Liver (tissue), 9 donors: ENCODE data around the gene CDH13. TPM values are rescaled to one million over a fixed set of nuclear protein-coding genes. Genes with fewer than 3 reads are reported as not detected.

Experiments
- DNase-seq: peaks from one replicate; pipeline ENCODE4 v3.0.0-alpha.2; 2017; ENCODE audit warnings: low spot score
- H3K27ac ChIP-seq, 2 donors: one replicate each; pipeline ENCODE4 v1.7.0; 2013; ENCODE audit warnings: inconsistent platforms in 2 of 2, low read length in 2 of 2, control low read depth in 1 of 2, low read depth in 1 of 2, mild to moderate bottlenecking in 1 of 2
- H3K27me3 ChIP-seq, 4 donors: one replicate each; pipeline versions ENCODE4 v1.6.1 to v1.7.0; 2013; ENCODE audit warnings: low read length in 3 of 4, inconsistent platforms in 1 of 4, mild to moderate bottlenecking in 1 of 4, moderate library complexity in 1 of 4; ENCODE audit not compliant: control insufficient read depth in 4 of 4, insufficient read depth in 4 of 4
- H3K36me3 ChIP-seq, 4 donors: one replicate each; pipeline versions ENCODE4 v1.6.1 to v1.7.0; 2013; ENCODE audit warnings: low read length in 3 of 4, mild to moderate bottlenecking in 3 of 4, low read depth in 1 of 4, moderate library complexity in 1 of 4; ENCODE audit not compliant: control insufficient read depth in 4 of 4, insufficient read depth in 3 of 4
- H3K4me1 ChIP-seq, 4 donors: one replicate each; pipeline versions ENCODE4 v1.6.1 to v1.7.0; 2013; ENCODE audit warnings: low read length in 3 of 4, mild to moderate bottlenecking in 3 of 4, moderate library complexity in 1 of 4; ENCODE audit not compliant: control insufficient read depth in 4 of 4, insufficient read depth in 4 of 4
- H3K4me3 ChIP-seq, 3 donors: one replicate each; pipeline versions ENCODE4 v1.6.1 to v1.7.0; 2013; ENCODE audit warnings: low read length in 3 of 3, control low read depth in 1 of 3, low read depth in 1 of 3, mild to moderate bottlenecking in 1 of 3
- H3K9ac ChIP-seq, 2 donors: one replicate each; pipeline ENCODE4 v1.7.0; 2013; ENCODE audit warnings: low read length in 2 of 2, mild to moderate bottlenecking in 2 of 2, moderate library complexity in 2 of 2, control low read depth in 1 of 2, low read depth in 1 of 2
- H3K9me3 ChIP-seq, 4 donors: one replicate each; pipeline versions ENCODE4 v1.6.1 to v1.7.0; 2013; ENCODE audit warnings: low read length in 3 of 4; ENCODE audit not compliant: control insufficient read depth in 4 of 4
- EGR1 ChIP-seq, 2 donors: IDR thresholded peaks; 2 replicates each; pipeline ENCODE4 v1.6.1; 2016 to 2018; ENCODE audit warnings: antibody characterized with exemption in 2 of 2, low read depth in 2 of 2
- FOXA1 ChIP-seq: IDR thresholded peaks from 2 replicates; pipeline ENCODE4 v1.6.1; 2016; ENCODE audit warnings: antibody characterized with exemption
- FOXA2 ChIP-seq: IDR thresholded peaks from 2 replicates; pipeline ENCODE4 v1.6.1; 2016; ENCODE audit warnings: antibody characterized with exemption
- JUND ChIP-seq, 2 donors: IDR thresholded peaks; 2 replicates each; pipeline ENCODE4 v1.6.1; 2016; ENCODE audit warnings: antibody characterized with exemption in 2 of 2
- RAD21 ChIP-seq, 2 donors: IDR thresholded peaks; 2 replicates each; pipeline ENCODE4 v1.6.1; 2016; ENCODE audit warnings: antibody characterized with exemption in 2 of 2, mild to moderate bottlenecking in 2 of 2
- RXRA ChIP-seq, 2 donors: IDR thresholded peaks; 2 replicates each; pipeline ENCODE4 v1.6.1; 2017 to 2018; ENCODE audit warnings: antibody characterized with exemption in 2 of 2, mild to moderate bottlenecking in 1 of 2
- SP1 ChIP-seq: IDR thresholded peaks from 2 replicates; pipeline ENCODE4 v1.6.1; 2018; ENCODE audit warnings: antibody characterized with exemption, mild to moderate bottlenecking
- TAF1 ChIP-seq: conservative IDR thresholded peaks from 2 replicates; pipeline ENCODE4 v1.6.1; 2016; ENCODE audit warnings: antibody characterized with exemption, mild to moderate bottlenecking
- YY1 ChIP-seq: IDR thresholded peaks from 2 replicates; pipeline ENCODE4 v1.6.1; 2016; ENCODE audit warnings: antibody characterized with exemption, mild to moderate bottlenecking
- WGBS: extraction: QIAGEN DNeasy Blood & Tissue Kit; methylation state at CpG from one replicate; pipeline ENCODE4 v1.1.7; 2013; 5-methylcytosine and 5-hydroxymethylcytosine counted together
- polyA plus RNA-seq, 2 donors: library from polyadenylated mRNA; stranded (reverse) in 1 of 2; unstranded in 1 of 2; fragments of 200-250 nt in 1 of 2; fragments of >200 nt in 1 of 2; fragmentation: Nextera tagmentation in 1 of 2; extraction: Ambion mirVana in 1 of 2; gene quantifications; one replicate each; pipeline versions ENCODE4 v1.2.1 to v1.2.3, GENCODE V29; 2013 to 2015
- total RNA-seq, 2 donors: library from RNA; depleted of rRNA; stranded (reverse); fragments of >200 nt; gene quantifications; one replicate each; pipeline ENCODE4 v1.2.3, GENCODE V29; 2014
- TF ChIP-seq, protein P1 (sequence below): IDR thresholded peaks from 2 replicates; pipeline ENCODE4 v1.6.1; 2016; ENCODE audit warnings: antibody characterized with exemption, mild to moderate bottlenecking
- TF ChIP-seq, protein P2 (sequence below): IDR thresholded peaks from 2 replicates; pipeline ENCODE4 v1.6.1; 2016; ENCODE audit warnings: antibody characterized with exemption
- TF ChIP-seq, protein P3 (sequence below): IDR thresholded peaks from 2 replicates; pipeline ENCODE4 v1.6.1; 2016; ENCODE audit warnings: antibody characterized with exemption
- TF ChIP-seq, protein P4 (sequence below): fragments of 150-350 bp; IDR thresholded peaks from 2 replicates; pipeline ENCODE4 v1.5.1; 2017; ENCODE audit warnings: improper control_type of control experiment, low read depth, low read length; ENCODE audit not compliant: missing input control
- donor health status: healthy.
- donor health status: healthy.
- donor health status: healthy.
- donor health status: healthy.
- donor health status: healthy.

Gene CDH13
- total and polyA plus RNA-seq, 4 donors, result 0.21 to 1.5 (median 0.58) TPM

GRCh38 chr16:83271970-83272575, 645.3 kb downstream of the CDH13 start:
- WGBS, result 70% methylated on average over 5 of the region's 5 CpGs
- Histone ChIP-seq H3K4me1 (no peaks in the 10 kb centered on the region), H3K27me3 (peaks cover 0 to 5% (median 0%) of the 10 kb centered on the region in 4 donors), H3K4me3 (no peak overlapping the region), H3K36me3 (no peaks in the 10 kb centered on the region), H3K9ac (no peak overlapping the region), H3K27ac (no peak overlapping the region), H3K9me3 (no peaks in the 10 kb centered on the region)
- no peak for DNase-seq
- TF ChIP-seq TAF1 (no peak), SP1 (no peak), FOXA1 (no peak)
- TF ChIP-seq, protein P1, sequence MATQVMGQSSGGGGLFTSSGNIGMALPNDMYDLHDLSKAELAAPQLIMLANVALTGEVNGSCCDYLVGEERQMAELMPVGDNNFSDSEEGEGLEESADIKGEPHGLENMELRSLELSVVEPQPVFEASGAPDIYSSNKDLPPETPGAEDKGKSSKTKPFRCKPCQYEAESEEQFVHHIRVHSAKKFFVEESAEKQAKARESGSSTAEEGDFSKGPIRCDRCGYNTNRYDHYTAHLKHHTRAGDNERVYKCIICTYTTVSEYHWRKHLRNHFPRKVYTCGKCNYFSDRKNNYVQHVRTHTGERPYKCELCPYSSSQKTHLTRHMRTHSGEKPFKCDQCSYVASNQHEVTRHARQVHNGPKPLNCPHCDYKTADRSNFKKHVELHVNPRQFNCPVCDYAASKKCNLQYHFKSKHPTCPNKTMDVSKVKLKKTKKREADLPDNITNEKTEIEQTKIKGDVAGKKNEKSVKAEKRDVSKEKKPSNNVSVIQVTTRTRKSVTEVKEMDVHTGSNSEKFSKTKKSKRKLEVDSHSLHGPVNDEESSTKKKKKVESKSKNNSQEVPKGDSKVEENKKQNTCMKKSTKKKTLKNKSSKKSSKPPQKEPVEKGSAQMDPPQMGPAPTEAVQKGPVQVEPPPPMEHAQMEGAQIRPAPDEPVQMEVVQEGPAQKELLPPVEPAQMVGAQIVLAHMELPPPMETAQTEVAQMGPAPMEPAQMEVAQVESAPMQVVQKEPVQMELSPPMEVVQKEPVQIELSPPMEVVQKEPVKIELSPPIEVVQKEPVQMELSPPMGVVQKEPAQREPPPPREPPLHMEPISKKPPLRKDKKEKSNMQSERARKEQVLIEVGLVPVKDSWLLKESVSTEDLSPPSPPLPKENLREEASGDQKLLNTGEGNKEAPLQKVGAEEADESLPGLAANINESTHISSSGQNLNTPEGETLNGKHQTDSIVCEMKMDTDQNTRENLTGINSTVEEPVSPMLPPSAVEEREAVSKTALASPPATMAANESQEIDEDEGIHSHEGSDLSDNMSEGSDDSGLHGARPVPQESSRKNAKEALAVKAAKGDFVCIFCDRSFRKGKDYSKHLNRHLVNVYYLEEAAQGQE, result no peak

GRCh38 chr16:83272843-83273242, 646.1 kb downstream of the CDH13 start:
- no peaks in the 10 kb centered on the region for H3K4me1 ChIP-seq

GRCh38 chr16:83273504-83274173, 646.9 kb downstream of the CDH13 start:
- DNase-seq, result no peak
- no peak overlapping the region for H3K9ac ChIP-seq
- H3K27me3 ChIP-seq, result peaks cover 0 to 5% (median 0%) of the 10 kb centered on the region in 4 donors
- 88% methylated on average over 9 of the region's 9 CpGs for WGBS
- no peak overlapping the region for H3K27ac ChIP-seq
- no peak overlapping the region for H3K4me3 ChIP-seq
- no peaks in the 10 kb centered on the region for H3K36me3 ChIP-seq
- no peaks in the 10 kb centered on the region for H3K4me1 ChIP-seq
- H3K9me3 ChIP-seq, result no peaks in the 10 kb centered on the region
- no peak for TF ChIP-seq YY1
- TF ChIP-seq EGR1 (IDR thresholded peaks at IDR 0.05; ENCODE audit: low read depth in 2 of 2), result no peak
- TF ChIP-seq RAD21 (IDR thresholded peaks at IDR 0.05), result no peak
- no peak for TF ChIP-seq JUND (IDR thresholded peaks at IDR 0.05)
- TF ChIP-seq RXRA (IDR thresholded peaks at IDR 0.05), result no peak
- TF ChIP-seq, protein P1, result no peak
- TF ChIP-seq SP1, result no peak
- TF ChIP-seq, protein P2, sequence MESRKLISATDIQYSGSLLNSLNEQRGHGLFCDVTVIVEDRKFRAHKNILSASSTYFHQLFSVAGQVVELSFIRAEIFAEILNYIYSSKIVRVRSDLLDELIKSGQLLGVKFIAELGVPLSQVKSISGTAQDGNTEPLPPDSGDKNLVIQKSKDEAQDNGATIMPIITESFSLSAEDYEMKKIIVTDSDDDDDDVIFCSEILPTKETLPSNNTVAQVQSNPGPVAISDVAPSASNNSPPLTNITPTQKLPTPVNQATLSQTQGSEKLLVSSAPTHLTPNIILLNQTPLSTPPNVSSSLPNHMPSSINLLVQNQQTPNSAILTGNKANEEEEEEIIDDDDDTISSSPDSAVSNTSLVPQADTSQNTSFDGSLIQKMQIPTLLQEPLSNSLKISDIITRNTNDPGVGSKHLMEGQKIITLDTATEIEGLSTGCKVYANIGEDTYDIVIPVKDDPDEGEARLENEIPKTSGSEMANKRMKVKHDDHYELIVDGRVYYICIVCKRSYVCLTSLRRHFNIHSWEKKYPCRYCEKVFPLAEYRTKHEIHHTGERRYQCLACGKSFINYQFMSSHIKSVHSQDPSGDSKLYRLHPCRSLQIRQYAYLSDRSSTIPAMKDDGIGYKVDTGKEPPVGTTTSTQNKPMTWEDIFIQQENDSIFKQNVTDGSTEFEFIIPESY, result no peak

More at GRCh38 chr16:83272843-83273242, 646.1 kb downstream of the CDH13 start:
- Histone ChIP-seq H3K4me3 (no peak overlapping the region), H3K27ac (no peak overlapping the region), H3K36me3 (no peaks in the 10 kb centered on the region), H3K9ac (no peak overlapping the region), H3K9me3 (no peaks in the 10 kb centered on the region), H3K27me3 (peaks cover 0 to 5% (median 0%) of the 10 kb centered on the region in 4 donors)
- DNase-seq, result no peak
- WGBS, result 72% methylated on average over 4 of the region's 4 CpGs
- TF ChIP-seq SP1 (no peak), FOXA2 (no peak), YY1 (no peak), JUND (IDR thresholded peaks at IDR 0.05) (no peak), RAD21 (IDR thresholded peaks at IDR 0.05) (no peak)
- TF ChIP-seq, protein P3, sequence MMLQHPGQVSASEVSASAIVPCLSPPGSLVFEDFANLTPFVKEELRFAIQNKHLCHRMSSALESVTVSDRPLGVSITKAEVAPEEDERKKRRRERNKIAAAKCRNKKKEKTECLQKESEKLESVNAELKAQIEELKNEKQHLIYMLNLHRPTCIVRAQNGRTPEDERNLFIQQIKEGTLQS, result no peak
- TF ChIP-seq, protein P4, sequence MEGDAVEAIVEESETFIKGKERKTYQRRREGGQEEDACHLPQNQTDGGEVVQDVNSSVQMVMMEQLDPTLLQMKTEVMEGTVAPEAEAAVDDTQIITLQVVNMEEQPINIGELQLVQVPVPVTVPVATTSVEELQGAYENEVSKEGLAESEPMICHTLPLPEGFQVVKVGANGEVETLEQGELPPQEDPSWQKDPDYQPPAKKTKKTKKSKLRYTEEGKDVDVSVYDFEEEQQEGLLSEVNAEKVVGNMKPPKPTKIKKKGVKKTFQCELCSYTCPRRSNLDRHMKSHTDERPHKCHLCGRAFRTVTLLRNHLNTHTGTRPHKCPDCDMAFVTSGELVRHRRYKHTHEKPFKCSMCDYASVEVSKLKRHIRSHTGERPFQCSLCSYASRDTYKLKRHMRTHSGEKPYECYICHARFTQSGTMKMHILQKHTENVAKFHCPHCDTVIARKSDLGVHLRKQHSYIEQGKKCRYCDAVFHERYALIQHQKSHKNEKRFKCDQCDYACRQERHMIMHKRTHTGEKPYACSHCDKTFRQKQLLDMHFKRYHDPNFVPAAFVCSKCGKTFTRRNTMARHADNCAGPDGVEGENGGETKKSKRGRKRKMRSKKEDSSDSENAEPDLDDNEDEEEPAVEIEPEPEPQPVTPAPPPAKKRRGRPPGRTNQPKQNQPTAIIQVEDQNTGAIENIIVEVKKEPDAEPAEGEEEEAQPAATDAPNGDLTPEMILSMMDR, result no peak
